H1 (cell line): ENCODE results near the gene SBNO1. TPM values are rescaled to one million over a fixed set of nuclear protein-coding genes. Genes with fewer than 3 reads are reported as not detected.

Source experiments
- CTCF ChIA-PET: fragments of 300-600 bp; sonication (Branson Sonifier 250); formaldehyde crosslinking; loops from one replicate; lab custom pipeline; 2021; ENCODE audit not compliant: partially characterized antibody; lab: Charles Lee
- POLR2A ChIA-PET: fragments of 300-600 bp; sonication (Branson Sonifier 250); formaldehyde crosslinking; loops from one replicate; lab custom pipeline; 2021; ENCODE audit warnings: inconsistent platforms; ENCODE audit not compliant: partially characterized antibody; lab: Charles Lee
- DNase-seq, 2 experiments: peaks; one replicate each; pipeline versions ENCODE4 v3.0.0 to v3.0.0-alpha.2; 2010 to 2022; ENCODE audit warnings: low spot score in 2 of 2, low read depth in 1 of 2, mixed read lengths in 1 of 2
- FAIRE-seq: peaks from 2 replicates; lab custom pipeline; 2011; peaks lifted over from hg19 to GRCh38; lab: Jason Lieb, UNC
- H2AFZ ChIP-seq: 2 replicates; pipeline ENCODE4 v1.8.1; 2012; ENCODE audit warnings: low read length, inconsistent platforms
- H2AK5ac ChIP-seq: 2 replicates; pipeline ENCODE4 v1.6.1; 2013; ENCODE audit warnings: low read depth, low read length
- H2BK120ac ChIP-seq: replicated peaks from 2 replicates; pipeline ENCODE3; 2013; ENCODE audit warnings: low read depth, low read length, inconsistent platforms
- H2BK12ac ChIP-seq: 2 replicates; pipeline ENCODE4 v1.6.1; 2013; ENCODE audit warnings: low read depth, low read length
- H2BK15ac ChIP-seq: 2 replicates; pipeline ENCODE4 v1.6.1; 2013; ENCODE audit warnings: low read length
- H2BK20ac ChIP-seq: 2 replicates; pipeline ENCODE4 v1.6.1; 2013; ENCODE audit warnings: low read length
- H2BK5ac ChIP-seq: 2 replicates; pipeline ENCODE4 v1.6.1; 2013; ENCODE audit warnings: low read depth, low read length
- H3K14ac ChIP-seq: 2 replicates; pipeline ENCODE4 v1.6.1; 2013; ENCODE audit warnings: inconsistent platforms; ENCODE audit not compliant: insufficient read length
- H3K18ac ChIP-seq: 2 replicates; pipeline ENCODE4 v1.6.1; 2013; ENCODE audit warnings: low read length; ENCODE audit errors: extremely low read depth
- H3K23ac ChIP-seq: 2 replicates; pipeline ENCODE4 v1.6.1; 2013; ENCODE audit warnings: inconsistent platforms; ENCODE audit not compliant: insufficient read length
- H3K23me2 ChIP-seq: 2 replicates; pipeline ENCODE4 v1.6.1; 2013; ENCODE audit warnings: low read depth, low read length
- H3K27ac ChIP-seq: 2 replicates; pipeline ENCODE4 v1.6.1; 2011; ENCODE audit warnings: low read depth, low read length, inconsistent platforms
- H3K27me3 ChIP-seq, 4 experiments: replicated peaks in 1 of 4; 1 replicate in 1 of 4; 2 replicates in 3 of 4; pipeline versions ENCODE4 v1.6.1 to v1.8.1; 2011 to 2013; ENCODE audit warnings: low read length in 3 of 4, mild to moderate bottlenecking in 3 of 4, inconsistent platforms in 2 of 4, mixed read lengths in 2 of 4, moderate library complexity in 1 of 4; ENCODE audit not compliant: control insufficient read depth in 3 of 4, insufficient read depth in 3 of 4; ENCODE audit errors: extremely low read depth in 1 of 4
- H3K36me3 ChIP-seq, 4 experiments: 2 replicates each; pipeline versions ENCODE4 v1.6.1 to v1.8.1; 2011 to 2013; ENCODE audit warnings: mild to moderate bottlenecking in 4 of 4, low read length in 3 of 4, moderate library complexity in 2 of 4, control low read depth in 1 of 4, inconsistent platforms in 1 of 4; ENCODE audit not compliant: insufficient read depth in 4 of 4, control insufficient read depth in 2 of 4
- H3K4ac ChIP-seq: replicated peaks from 2 replicates; pipeline ENCODE3; 2013; ENCODE audit warnings: low read length, low read depth, mixed read lengths, inconsistent platforms; ENCODE audit not compliant: insufficient read length
- H3K4me1 ChIP-seq, 4 experiments: replicated peaks in 1 of 4; 1 replicate in 1 of 4; 2 replicates in 3 of 4; pipeline versions ENCODE4 v1.6.1 to v1.8.1; 2011 to 2013; ENCODE audit warnings: low read length in 3 of 4, inconsistent platforms in 2 of 4, mixed read lengths in 1 of 4; ENCODE audit not compliant: insufficient read depth in 4 of 4, control insufficient read depth in 3 of 4
- H3K4me2 ChIP-seq, 2 experiments: 2 replicates each; pipeline versions ENCODE4 v1.6.1 to v1.8.1; 2011 to 2013; ENCODE audit warnings: low read depth in 2 of 2, low read length in 2 of 2, control low read depth in 1 of 2, inconsistent platforms in 1 of 2, mild to moderate bottlenecking in 1 of 2; ENCODE audit not compliant: insufficient read depth in 1 of 2
- H3K4me3 ChIP-seq, 4 experiments: fragments of 200-600, 300-600 bp in 1 of 4; sonication (generic), shearing (Covaris generic), sonication (Bioruptor Twin) in 1 of 4; 2 replicates each; pipeline versions ENCODE4 v1.5.1 to v1.8.1; 2011 to 2016; ENCODE audit warnings: low read length in 4 of 4, low read depth in 3 of 4, control low read depth in 2 of 4, inconsistent platforms in 2 of 4, mild to moderate bottlenecking in 2 of 4, mixed read lengths in 1 of 4, moderate library complexity in 1 of 4; ENCODE audit not compliant: insufficient read depth in 2 of 4; ENCODE audit errors: extremely low read depth in 1 of 4
- H3K56ac ChIP-seq: replicated peaks from 2 replicates; pipeline ENCODE3; 2013; ENCODE audit warnings: low read depth, mild to moderate bottlenecking, mixed read lengths, low read length, inconsistent platforms; ENCODE audit not compliant: insufficient read length
- H3K79me1 ChIP-seq: 2 replicates; pipeline ENCODE4 v1.6.1; 2013; ENCODE audit warnings: low read depth, low read length, control low read depth
- H3K79me2 ChIP-seq, 2 experiments: 2 replicates each; pipeline versions ENCODE4 v1.6.1 to v1.8.1; 2012 to 2013; ENCODE audit warnings: low read length in 2 of 2, mild to moderate bottlenecking in 2 of 2, inconsistent platforms in 1 of 2; ENCODE audit not compliant: insufficient read depth in 2 of 2, control insufficient read depth in 1 of 2
- H3K9ac ChIP-seq, 4 experiments: replicated peaks in 1 of 4; 1 replicate in 1 of 4; 2 replicates in 3 of 4; pipeline versions ENCODE4 v1.6.1 to v1.8.1; 2011 to 2013; ENCODE audit warnings: low read depth in 3 of 4, low read length in 3 of 4, control low read depth in 2 of 4, mild to moderate bottlenecking in 2 of 4, moderate library complexity in 2 of 4, inconsistent platforms in 1 of 4; ENCODE audit errors: extremely low read depth in 1 of 4
- H3K9me3 ChIP-seq, 2 experiments: 2 replicates each; pipeline versions ENCODE4 v1.6.1 to v1.8.1; 2012 to 2013; ENCODE audit warnings: mild to moderate bottlenecking in 2 of 2, moderate library complexity in 2 of 2, control low read depth in 1 of 2, inconsistent platforms in 1 of 2, low read depth in 1 of 2, low read length in 1 of 2, mixed read lengths in 1 of 2; ENCODE audit not compliant: insufficient read depth in 2 of 2
- H4K20me1 ChIP-seq, 2 experiments: replicated peaks in 1 of 2; 2 replicates each; pipeline versions ENCODE3 to v1.8.1; 2011 to 2013; ENCODE audit warnings: inconsistent platforms in 2 of 2, low read length in 2 of 2, mild to moderate bottlenecking in 1 of 2; ENCODE audit not compliant: insufficient read depth in 2 of 2, control insufficient read depth in 1 of 2
- H4K5ac ChIP-seq: 2 replicates; pipeline ENCODE4 v1.6.1; 2013; ENCODE audit warnings: low read length, low read depth, mixed read lengths, inconsistent platforms; ENCODE audit not compliant: insufficient read length
- H4K8ac ChIP-seq: 2 replicates; pipeline ENCODE4 v1.8.0; 2013; ENCODE audit warnings: mild to moderate bottlenecking, moderate library complexity, low read length, inconsistent platforms; ENCODE audit not compliant: insufficient read depth; ENCODE audit errors: extremely low read depth
- H4K91ac ChIP-seq: replicated peaks from 2 replicates; pipeline ENCODE3; 2013; ENCODE audit warnings: low read length, mixed read lengths, inconsistent platforms; ENCODE audit not compliant: insufficient read length
- CBX8 ChIP-seq: fragments of 300-800, 300-1000 bp; sonication (generic); IDR thresholded peaks from 2 replicates; pipeline ENCODE4 v1.7.1; 2016; ENCODE audit warnings: low read depth, low read length, borderline replicate concordance
- CTCF ChIP-seq, 3 experiments: IDR thresholded peaks; 1 replicate in 2 of 3; 2 replicates in 1 of 3; pipeline versions ENCODE4 v1.5.1 to v1.6.1; 2011; ENCODE audit warnings: low read length in 3 of 3, mild to moderate bottlenecking in 3 of 3, inconsistent platforms in 2 of 3, low read depth in 1 of 3, moderate library complexity in 1 of 3; ENCODE audit not compliant: insufficient read depth in 1 of 3; ENCODE audit errors: control extremely low read depth in 1 of 3
- E2F6 ChIP-seq: IDR thresholded peaks from 2 replicates; pipeline ENCODE4 v1.6.1; 2012; ENCODE audit warnings: inconsistent platforms
- FOSL1 ChIP-seq: IDR thresholded peaks from 2 replicates; pipeline ENCODE4 v1.6.1; 2011; ENCODE audit warnings: mild to moderate bottlenecking, low read depth, low read length, moderate library complexity; ENCODE audit not compliant: insufficient read depth
- GTF2F1 ChIP-seq: IDR thresholded peaks from 2 replicates; pipeline ENCODE4 v1.6.1; 2012; ENCODE audit warnings: low read depth, low read length, improper control_type of control experiment, borderline replicate concordance
- MAX ChIP-seq: IDR thresholded peaks from 2 replicates; pipeline ENCODE4 v1.6.1; 2012; ENCODE audit warnings: inconsistent platforms
- NRF1 ChIP-seq: IDR thresholded peaks from 2 replicates; pipeline ENCODE4 v1.6.1; 2011; ENCODE audit warnings: mild to moderate bottlenecking, low read depth, low read length, improper control_type of control experiment
- RBBP5 ChIP-seq: IDR thresholded peaks from 2 replicates; pipeline ENCODE4 v1.7.1; 2012; ENCODE audit warnings: low read depth, mild to moderate bottlenecking, inconsistent platforms, low read length, moderate library complexity, borderline replicate concordance
- SP2 ChIP-seq: IDR thresholded peaks from 2 replicates; pipeline ENCODE4 v1.6.1; 2012; ENCODE audit warnings: mild to moderate bottlenecking, low read length, inconsistent platforms
- TAF1 ChIP-seq: IDR thresholded peaks from 2 replicates; pipeline ENCODE4 v1.6.1; 2011; ENCODE audit warnings: mild to moderate bottlenecking, low read depth, low read length
- TCF12 ChIP-seq: IDR thresholded peaks from 2 replicates; pipeline ENCODE4 v1.6.1; 2011; ENCODE audit warnings: low read depth, mild to moderate bottlenecking, low read length
- YY1 ChIP-seq: IDR thresholded peaks from 2 replicates; pipeline ENCODE4 v1.6.1; 2011; ENCODE audit warnings: low read depth, mild to moderate bottlenecking, low read length
- WGBS, 2 experiments: shearing (Covaris generic) in 1 of 2; methylation state at CpG; one replicate each; pipeline versions ENCODE4 v1.1.6 to v1.1.7; 2013 to 2015; ENCODE audit warnings: low lambda C conversion rate in 2 of 2, mixed read lengths in 2 of 2, inconsistent platforms in 1 of 2, low coverage in 1 of 2, missing lambda C conversion rate in 1 of 2; ENCODE audit not compliant: insufficient replicate concordance in 2 of 2, insufficient coverage in 1 of 2, insufficient read length in 1 of 2; ENCODE audit errors: extremely low coverage in 1 of 2, missing lambda C conversion rate in 1 of 2; 5-methylcytosine and 5-hydroxymethylcytosine counted together
- polyA plus RNA-seq, 7 experiments: library from polyadenylated mRNA; depleted of rRNA in 3 of 7; stranded (reverse) in 5 of 7; unstranded in 2 of 7; fragments of >200 nt in 5 of 7; fragments of 200-250 nt in 2 of 7; gene quantifications; 1 replicate in 5 of 7; 2 replicates in 1 of 7; 4 replicates in 1 of 7; pipeline versions ENCODE4 v1.2.1 to v1.2.3, GENCODE V29; 2011 to 2013; ENCODE audit warnings: missing spikeins in 2 of 7, mixed read lengths in 2 of 7
- total RNA-seq: library from RNA; stranded (reverse); fragmentation: NEBNext Ultra II Directional; extraction: Animal tissue kit (Norgen Biotek cat#: 25700); gene quantifications from 2 replicates; pipeline ENCODE4 v1.2.1, GENCODE V29; 2021

SBNO1 gene
- total and polyA plus RNA-seq, 2 of the 8 experiments (the other 6 are each of a cell fraction or from before 2014, with no cell fraction given): 6.7 to 57.7 TPM

- no peak overlapping the region for H3K4me2 ChIP-seq
- H3K4ac ChIP-seq: no peak overlapping the region
- no peak overlapping the region for H2AFZ ChIP-seq
- H3K27ac ChIP-seq: no peak overlapping the region
- H2BK15ac ChIP-seq: no peak overlapping the region
- 95% methylated on average over 6 of the region's 6 CpGs; no CpG with 5 or more reads in 1 of the 2 experiments for WGBS, 2 experiments
- no peaks in the 10 kb centered on the region for H3K27me3 ChIP-seq
- no peak overlapping the region for H2BK120ac ChIP-seq
- FAIRE-seq (no peak), DNase-seq (no peak)
- H4K91ac ChIP-seq: no peak overlapping the region
- no peak overlapping the region for H3K4me3 ChIP-seq
- POLR2A ChIA-PET: no interaction called here
- no peak overlapping the region for H2AK5ac ChIP-seq
- no peaks in the 10 kb centered on the region for H3K9me3 ChIP-seq
- H3K18ac ChIP-seq: no peak overlapping the region
- H3K36me3 ChIP-seq: peaks cover 37 to 94% (median 73%) of the 10 kb centered on the region in 4 experiments
- no peaks in the 10 kb centered on the region for H3K23me2 ChIP-seq
- CTCF ChIA-PET: no interaction called here
- no peaks in the 10 kb centered on the region for H3K4me1 ChIP-seq
- no peak overlapping the region for H3K56ac ChIP-seq
- no peak overlapping the region for H4K8ac ChIP-seq
- H2BK20ac ChIP-seq: no peak overlapping the region
- H3K9ac ChIP-seq: no peak overlapping the region
- H3K79me1 ChIP-seq: no peaks in the 10 kb centered on the region
- no peak overlapping the region for H2BK5ac ChIP-seq
- no peak overlapping the region for H3K14ac ChIP-seq
- no peak overlapping the region for H4K5ac ChIP-seq
- H3K79me2 ChIP-seq: no peaks in the 10 kb centered on the region
- H2BK12ac ChIP-seq: no peak overlapping the region
- H3K23ac ChIP-seq: no peak overlapping the region
- peaks cover 0 to 3% of the 10 kb centered on the region in 2 experiments for H4K20me1 ChIP-seq
- no peak for TF ChIP-seq CBX8
- TF ChIP-seq SP2: no peak
- no peak for TF ChIP-seq TCF12
- no peak for TF ChIP-seq MAX
- no peak for TF ChIP-seq TAF1
- no peak for TF ChIP-seq FOSL1
- no peak for TF ChIP-seq CTCF (IDR thresholded peaks at IDR 0.05; ENCODE audit: control extremely low read depth in 1 of 3, insufficient read depth in 1 of 3, low read depth in 1 of 3, low read length in 3 of 3)
- TF ChIP-seq RBBP5: no peak
- TF ChIP-seq GTF2F1: no peak
- no peak for TF ChIP-seq YY1
- no peak for TF ChIP-seq E2F6
- TF ChIP-seq NRF1: no peak
These were observed 44.8 kb downstream of the SBNO1 start for GRCh38 chr12:123319826-123320225.
